ENCODE measurements around the gene MPHOSPH10. TPM values are rescaled to one million over a fixed set of nuclear protein-coding genes. Genes with fewer than 3 reads are reported as not detected.
"Not testable (repeated sequence)": the region's sequence is repeated elsewhere in the genome, so short reads cannot be mapped to it uniquely, and the experiment has no call there.

MPHOSPH10 gene, protein sequence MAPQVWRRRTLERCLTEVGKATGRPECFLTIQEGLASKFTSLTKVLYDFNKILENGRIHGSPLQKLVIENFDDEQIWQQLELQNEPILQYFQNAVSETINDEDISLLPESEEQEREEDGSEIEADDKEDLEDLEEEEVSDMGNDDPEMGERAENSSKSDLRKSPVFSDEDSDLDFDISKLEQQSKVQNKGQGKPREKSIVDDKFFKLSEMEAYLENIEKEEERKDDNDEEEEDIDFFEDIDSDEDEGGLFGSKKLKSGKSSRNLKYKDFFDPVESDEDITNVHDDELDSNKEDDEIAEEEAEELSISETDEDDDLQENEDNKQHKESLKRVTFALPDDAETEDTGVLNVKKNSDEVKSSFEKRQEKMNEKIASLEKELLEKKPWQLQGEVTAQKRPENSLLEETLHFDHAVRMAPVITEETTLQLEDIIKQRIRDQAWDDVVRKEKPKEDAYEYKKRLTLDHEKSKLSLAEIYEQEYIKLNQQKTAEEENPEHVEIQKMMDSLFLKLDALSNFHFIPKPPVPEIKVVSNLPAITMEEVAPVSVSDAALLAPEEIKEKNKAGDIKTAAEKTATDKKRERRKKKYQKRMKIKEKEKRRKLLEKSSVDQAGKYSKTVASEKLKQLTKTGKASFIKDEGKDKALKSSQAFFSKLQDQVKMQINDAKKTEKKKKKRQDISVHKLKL
- total RNA-seq: 21.0 TPM
- long read RNA-seq, transcript MPHOSPH10-201 (11 exons, 2,484 nt): major isoform, 8 of 10 reads
- long read RNA-seq, partial matches to known transcripts: 2 of 10 reads
- long read RNA-seq, other reads (novel, unspliced or antisense): 0 of 10 reads

DNA sequence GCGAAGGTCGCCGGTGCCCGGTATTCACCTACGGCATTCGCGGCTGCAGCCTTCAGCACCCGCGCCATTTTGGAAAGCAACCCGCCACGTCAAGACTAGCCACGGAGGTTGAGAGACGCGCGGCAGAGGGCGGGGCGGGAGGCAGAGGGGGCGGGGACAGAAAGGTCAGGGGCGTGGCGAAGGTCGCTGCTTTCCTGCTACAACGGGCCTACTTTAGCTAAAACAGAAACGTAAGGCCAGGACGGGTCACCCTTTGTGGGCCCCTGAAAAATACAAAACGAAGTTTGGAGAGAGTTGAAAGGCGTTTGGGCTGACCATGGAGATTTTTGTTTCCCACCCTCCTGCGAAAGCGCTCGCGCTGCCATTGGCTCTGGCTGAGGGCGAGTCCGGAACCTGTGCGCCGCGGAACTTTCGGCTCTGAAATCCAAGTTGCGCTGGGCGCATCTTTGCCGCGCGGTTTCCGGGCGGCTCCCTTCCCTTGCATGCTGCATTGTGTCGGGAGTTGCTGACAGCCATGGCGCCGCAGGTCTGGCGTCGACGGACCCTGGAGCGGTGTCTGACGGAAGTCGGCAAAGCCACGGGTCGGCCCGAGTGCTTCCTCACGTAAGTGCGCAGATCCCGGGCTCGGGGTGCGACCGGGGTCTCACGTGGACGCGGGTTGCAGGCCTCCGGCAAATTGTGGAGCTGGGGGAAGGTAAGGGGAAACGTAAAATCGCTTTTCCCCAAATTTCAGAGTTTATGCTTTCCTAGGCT, at the start of gene MPHOSPH10, which contains the start of gene MCEE:
Gene MPHOSPH10, plus strand, starts transcription at position 483 of the 753 bp plus-strand sequence. Its CDS starts 32 bp downstream, at position 515.
Gene MCEE, minus strand, starts transcription at position 78 of the 753 bp plus-strand sequence. Its CDS starts 10 bp downstream, at position 68.
- intact Hi-C loops (cut with DNase I): loop anchor here (2.0 kb wide), 1 partner anchor 62 kb away; the partner anchor contains the start of gene NAGK
- ATAC-seq (peak; percentile 97), DNase-seq (ENCODE audit: missing footprints) (peak; percentile 96)

GRCh38 chr2:71082402-71083252, 47.8 kb upstream of the MPHOSPH10 start:
- no peak for DNase-seq (ENCODE audit: missing footprints)
- intact Hi-C loops (cut with DNase I): no loop called here
- no peak for ATAC-seq

GRCh38 chr2:71083297-71083696, 47.1 kb upstream of the MPHOSPH10 start:
- intact Hi-C loops (cut with DNase I); DNase-seq (ENCODE audit: missing footprints); ATAC-seq: not testable (repeated sequence)

- intact Hi-C loops (cut with DNase I); DNase-seq (ENCODE audit: missing footprints); ATAC-seq: not testable (repeated sequence)
These were observed 46.6 kb upstream of the MPHOSPH10 start for GRCh38 chr2:71083752-71084312.

- ATAC-seq; intact Hi-C loops (cut with DNase I); DNase-seq (ENCODE audit: missing footprints): not testable (repeated sequence)
These were observed 45.0 kb upstream of the MPHOSPH10 start for GRCh38 chr2:71085325-71086003.

DNA sequence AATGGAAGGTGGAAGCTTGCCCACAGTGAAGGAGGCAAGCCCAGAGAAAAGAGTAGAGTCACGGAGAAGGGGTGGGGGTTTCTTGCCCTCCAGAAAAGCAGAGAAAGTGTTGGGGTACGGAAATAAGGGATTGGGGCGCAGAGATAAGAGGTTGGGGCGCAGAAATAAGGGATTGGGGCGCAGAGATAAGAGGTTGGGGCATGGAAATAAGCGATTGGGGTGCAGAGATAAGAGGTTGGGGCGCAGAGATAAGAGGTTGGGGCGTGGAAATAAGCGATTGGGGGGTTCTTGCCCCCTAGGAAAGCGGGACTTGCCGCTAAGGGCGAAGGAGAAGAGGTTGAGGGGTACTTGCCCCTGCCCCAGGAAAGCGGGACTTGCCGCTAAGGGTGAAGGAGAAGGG, 41.0 kb upstream of the MPHOSPH10 start:
- intact Hi-C loops (cut with DNase I); ATAC-seq; DNase-seq (ENCODE audit: missing footprints): not testable (repeated sequence)

DNA sequence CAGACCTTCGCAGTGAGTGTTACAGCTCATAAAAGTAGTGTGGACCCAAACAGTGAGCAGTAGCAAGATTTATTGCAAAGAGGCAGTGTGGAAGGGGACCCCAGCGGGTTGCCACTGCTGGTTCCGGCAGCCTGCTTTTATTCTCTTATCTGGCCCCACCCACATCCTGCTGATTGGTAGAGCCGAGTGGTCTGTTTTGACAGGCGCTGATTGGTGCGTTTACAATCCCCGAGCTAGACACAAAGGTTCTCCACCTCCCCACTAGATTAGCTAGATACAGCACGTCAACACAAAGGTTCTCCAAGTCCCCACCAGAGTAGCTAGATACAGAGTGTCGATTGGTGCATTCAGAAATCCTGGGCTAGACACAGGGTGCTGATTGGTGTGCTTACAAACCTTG, 38.6 kb upstream of the MPHOSPH10 start:
- ATAC-seq; DNase-seq (ENCODE audit: missing footprints); intact Hi-C loops (cut with DNase I): not testable (repeated sequence)

DNA sequence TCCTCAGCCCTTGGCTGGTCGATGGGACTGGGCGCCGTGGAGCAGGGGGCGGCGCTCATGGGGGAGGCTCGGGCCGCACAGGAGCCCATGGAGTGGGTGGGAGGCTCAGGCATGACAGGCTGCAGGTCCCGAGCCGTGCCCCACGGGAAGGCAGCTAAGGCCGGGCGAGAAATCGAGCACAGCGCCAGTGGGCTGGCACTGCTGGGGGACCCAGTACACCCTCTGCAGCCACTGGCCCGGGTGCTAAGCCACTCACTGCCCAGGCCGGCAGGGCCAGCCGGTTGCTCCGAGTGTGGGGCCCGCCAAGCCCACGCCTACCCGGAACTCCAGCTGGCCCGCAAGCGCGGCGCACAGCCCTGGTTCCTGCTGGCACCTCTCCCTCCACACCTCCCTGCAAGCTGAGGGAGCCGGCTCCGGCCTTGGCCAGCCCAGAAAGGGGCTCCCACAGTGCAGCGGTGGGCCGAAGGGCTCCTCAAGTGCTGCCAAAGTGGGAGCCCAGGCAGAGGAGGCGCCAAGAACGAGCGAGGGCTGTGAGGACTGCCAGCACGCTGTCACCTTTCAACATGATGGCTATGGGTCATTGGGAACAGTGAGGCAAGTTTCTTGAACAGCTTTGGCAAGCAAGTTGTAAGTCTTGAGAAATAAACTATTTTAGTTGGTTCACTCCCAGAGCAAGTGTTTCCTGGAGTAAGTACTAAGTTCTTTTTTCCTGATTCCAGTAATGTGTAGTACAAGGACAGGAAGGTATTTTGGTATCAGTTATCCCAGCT, 37.8 kb upstream of the MPHOSPH10 start:
- intact Hi-C loops (cut with DNase I); DNase-seq (ENCODE audit: missing footprints); ATAC-seq: not testable (repeated sequence)

- intact Hi-C loops (cut with DNase I): no loop called here
- ATAC-seq (peak; percentile 56), DNase-seq (ENCODE audit: missing footprints) (no peak)
These were observed 30.1 kb upstream of the MPHOSPH10 start for GRCh38 chr2:71100195-71100964.

- intact Hi-C loops (cut with DNase I): no loop called here
- no peak for DNase-seq (ENCODE audit: missing footprints)
These were observed 28.8 kb upstream of the MPHOSPH10 start for GRCh38 chr2:71101656-71102055.

DNA sequence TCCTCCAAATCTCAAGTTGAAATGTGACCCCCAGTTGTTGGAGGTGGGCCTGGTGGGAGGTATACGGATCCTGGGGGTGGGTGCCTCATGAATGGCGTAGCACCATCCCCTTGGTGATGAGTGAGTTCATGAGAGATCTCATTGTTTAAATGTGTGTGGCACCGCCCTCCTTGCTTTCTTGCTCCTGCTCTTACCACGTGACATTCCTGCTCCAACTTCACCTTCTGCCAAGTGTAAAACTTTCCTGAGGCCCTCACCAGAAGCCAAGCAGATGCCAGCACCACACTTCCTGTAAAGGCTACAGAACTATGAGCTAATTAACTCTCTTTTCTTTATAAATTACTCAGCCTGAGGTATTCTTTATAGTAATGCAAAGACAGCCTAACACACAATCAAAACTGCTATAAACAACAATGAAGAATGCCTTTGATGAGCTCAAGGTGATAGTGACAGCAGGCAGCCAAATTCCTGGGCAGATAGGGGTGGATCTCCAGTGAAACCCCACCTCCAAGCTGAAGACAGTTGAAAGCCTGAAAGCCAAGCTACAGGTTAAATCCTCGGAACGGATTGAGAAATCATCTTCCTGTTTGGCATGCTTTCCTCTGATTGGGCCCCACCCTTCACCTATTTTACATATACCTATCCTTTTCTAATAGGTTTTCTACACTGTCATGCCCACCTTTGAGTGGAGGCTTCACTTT, 27.3 kb upstream of the MPHOSPH10 start:
- DNase-seq (ENCODE audit: missing footprints): no peak
- intact Hi-C loops (cut with DNase I): no loop called here

More at GRCh38 chr2:71101656-71102055, 28.8 kb upstream of the MPHOSPH10 start:
- no peak for ATAC-seq

GRCh38 chr2:71103809-71104208, 26.6 kb upstream of the MPHOSPH10 start:
- no peak for ATAC-seq
- intact Hi-C loops (cut with DNase I): no loop called here
- no peak for DNase-seq (ENCODE audit: missing footprints)

More for the DNA sequence above, 27.3 kb upstream of the MPHOSPH10 start:
- no peak for ATAC-seq

- intact Hi-C loops (cut with DNase I); ATAC-seq: not testable (repeated sequence)
These were observed 24.0 kb upstream of the MPHOSPH10 start for GRCh38 chr2:71106463-71106862.

GRCh38 chr2:71108091-71108490, 22.3 kb upstream of the MPHOSPH10 start:
- no peak for ATAC-seq
- intact Hi-C loops (cut with DNase I): no loop called here
- DNase-seq (ENCODE audit: missing footprints): no peak

More at GRCh38 chr2:71106463-71106862, 24.0 kb upstream of the MPHOSPH10 start:
- not testable (repeated sequence) for DNase-seq (ENCODE audit: missing footprints)

DNA sequence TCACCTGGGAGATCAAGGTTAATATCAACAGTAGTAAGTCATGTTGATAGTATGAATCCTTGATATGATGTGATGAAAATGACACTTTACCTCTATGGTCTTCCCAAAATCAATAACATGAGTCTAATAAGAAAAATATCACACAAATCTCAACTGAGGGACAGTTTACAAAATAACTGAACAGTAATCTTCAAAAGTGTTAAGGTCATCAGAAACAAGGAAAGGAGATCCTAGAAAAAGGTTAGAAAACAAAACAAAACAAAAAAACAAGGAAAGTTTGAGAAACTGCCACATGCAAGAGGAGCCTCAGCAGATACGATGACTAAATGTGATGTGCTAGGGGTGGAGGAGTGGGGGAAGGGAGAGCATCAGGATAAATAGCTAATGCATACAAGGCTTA, 16.6 kb upstream of the MPHOSPH10 start:
- intact Hi-C loops (cut with DNase I): no loop called here
- DNase-seq (ENCODE audit: missing footprints) (no peak), ATAC-seq (no peak)
